NCI-H2029 (cell line): ENCODE measurements around the gene SLIT3.

Experiments
- DNase-seq: peaks from one replicate; lab custom pipeline; 2025; lab: John Stamatoyannopoulos, UW

Gene SLIT3

GRCh38 chr5:169080448-169080911, 220.5 kb downstream of the SLIT3 start:
- no peak for DNase-seq

- DNase-seq: no peak
Observed at GRCh38 chr5:169079697-169080096, 221.2 kb downstream of the SLIT3 start.

- no peak for DNase-seq
Observed at GRCh38 chr5:169074839-169075238, 226.1 kb downstream of the SLIT3 start.

DNA sequence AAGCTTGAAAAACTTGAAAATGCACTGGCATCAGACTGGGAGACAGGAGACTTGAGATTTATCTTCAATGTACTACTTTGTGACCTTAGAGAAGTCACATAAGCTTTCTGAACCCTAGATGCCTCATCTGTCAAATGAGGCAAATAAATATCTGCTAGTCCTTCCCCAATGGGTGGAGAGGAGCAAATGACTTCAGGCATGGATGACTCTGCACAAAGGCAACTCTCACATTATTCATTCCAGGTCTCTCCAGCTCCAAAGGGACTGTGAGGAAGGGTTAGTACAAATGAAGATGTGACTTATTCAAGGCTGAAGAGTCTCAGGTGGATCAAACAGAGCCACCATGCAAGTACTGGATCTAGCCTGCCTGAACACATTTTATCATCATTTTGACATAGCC, 228.7 kb downstream of the SLIT3 start:
- no peak for DNase-seq

DNA sequence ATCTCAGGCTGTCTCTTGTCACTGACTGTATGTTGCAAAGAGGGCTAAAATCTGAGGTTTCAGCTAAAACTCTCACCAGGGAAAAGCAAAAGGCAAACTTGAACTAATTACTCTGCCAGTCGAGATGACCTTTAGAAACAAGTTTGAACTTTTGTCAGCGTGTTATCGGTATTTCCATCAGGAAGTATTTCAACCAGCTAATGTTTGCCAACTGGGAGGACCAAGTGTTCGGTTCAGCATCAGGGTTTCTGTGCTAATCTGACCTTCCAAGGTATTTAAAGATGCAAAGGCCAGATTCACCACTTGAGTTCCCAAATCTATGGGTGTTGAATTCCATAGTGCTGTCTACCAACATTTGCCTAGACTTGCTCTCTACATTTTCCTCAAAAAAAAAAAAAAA, 230.5 kb downstream of the SLIT3 start:
- DNase-seq: no peak

- DNase-seq: no peak
Observed at GRCh38 chr5:169067751-169068173, 233.2 kb downstream of the SLIT3 start.

GRCh38 chr5:169065400-169065799, 235.5 kb downstream of the SLIT3 start:
- DNase-seq: no peak

DNA sequence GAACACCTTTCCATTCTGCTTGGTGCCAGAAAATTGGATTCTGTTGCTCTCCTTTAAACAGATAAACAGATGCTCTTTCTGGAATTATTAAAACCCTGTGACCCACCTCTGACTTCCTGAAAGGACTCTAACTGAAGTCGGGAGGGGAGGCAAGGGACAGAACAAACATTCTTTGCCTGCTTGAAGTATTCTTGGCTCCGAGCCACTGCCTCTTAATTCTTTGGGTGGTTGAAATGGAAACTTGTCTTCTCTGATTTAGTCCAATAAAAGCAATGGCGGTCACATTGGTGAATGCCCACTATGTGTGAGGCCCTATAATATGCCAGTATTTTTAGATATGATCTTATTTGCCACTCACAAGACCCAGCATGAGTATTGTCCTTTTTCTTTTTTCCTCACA, 236.8 kb downstream of the SLIT3 start:
- no peak for DNase-seq

DNA sequence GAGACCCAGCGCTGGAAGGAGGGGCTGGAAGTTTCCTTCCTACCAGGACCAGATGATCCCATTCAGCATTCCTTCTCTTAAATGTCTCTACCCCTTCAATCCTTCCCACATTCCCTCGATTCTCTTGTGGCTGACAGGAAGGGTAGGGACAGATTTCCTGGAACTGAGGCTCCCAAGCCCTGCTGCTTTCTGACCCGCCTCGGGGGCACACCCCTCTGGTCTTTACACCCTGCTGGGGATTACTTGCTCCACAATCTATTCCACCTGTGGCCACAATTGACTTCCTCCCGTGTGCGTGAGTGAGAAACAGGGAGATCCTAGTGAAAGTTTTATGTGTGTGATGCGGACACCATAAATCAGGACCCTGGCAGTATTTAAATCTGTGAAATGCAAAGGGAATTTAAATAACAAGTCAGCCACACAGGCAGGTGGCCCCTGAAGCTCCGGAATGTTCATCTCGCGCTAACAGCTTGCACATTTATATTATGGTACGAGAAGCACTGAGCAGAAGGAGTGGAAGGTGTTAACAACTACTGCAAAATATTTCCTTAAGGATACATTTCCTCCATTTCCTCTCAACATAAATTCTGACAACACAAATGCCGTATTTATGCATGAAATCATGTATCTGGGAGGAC, 237.5 kb downstream of the SLIT3 start:
- no peak for DNase-seq

- DNase-seq: no peak
Observed at GRCh38 chr5:169062690-169063089, 238.2 kb downstream of the SLIT3 start.

DNA sequence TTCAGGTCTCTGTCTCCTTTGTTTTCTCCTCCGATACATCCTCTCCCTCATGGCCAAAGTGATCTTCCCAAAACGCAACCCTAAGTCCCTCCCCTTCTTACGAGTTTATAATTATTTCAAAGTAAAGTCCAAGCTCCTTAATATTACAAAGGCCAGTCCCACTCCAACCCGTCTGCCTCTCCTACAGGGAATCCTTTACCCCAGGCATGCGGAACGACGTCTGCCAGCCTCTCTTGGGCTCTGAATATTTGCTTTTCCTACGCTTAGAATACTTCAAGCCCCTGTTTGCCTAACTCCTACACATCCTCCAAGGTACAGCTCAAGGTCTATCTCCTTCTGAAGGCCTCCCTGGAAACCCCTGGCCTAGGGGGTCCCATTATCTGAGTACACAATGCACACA, 246.4 kb downstream of the SLIT3 start:
- DNase-seq: no peak

DNA sequence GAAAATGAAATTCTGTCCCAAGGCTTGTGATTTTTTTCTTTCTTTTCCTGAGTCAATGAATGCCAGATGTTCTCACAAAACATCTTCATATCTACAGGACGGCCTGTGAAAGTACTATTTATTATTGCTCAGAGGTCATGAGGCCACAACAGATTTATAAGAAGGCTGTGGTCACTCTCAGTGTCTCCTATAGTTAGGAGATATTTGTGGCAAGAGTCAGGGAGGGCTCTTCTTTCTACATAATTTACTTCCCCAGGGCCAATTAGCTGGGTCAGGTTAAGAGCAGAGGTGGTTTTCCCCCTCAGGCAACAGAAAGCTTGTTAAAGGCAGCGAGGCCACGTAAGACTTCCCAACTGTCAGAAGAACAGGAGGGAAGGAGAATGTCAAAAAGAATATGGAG, 248.7 kb downstream of the SLIT3 start:
- no peak for DNase-seq

DNA sequence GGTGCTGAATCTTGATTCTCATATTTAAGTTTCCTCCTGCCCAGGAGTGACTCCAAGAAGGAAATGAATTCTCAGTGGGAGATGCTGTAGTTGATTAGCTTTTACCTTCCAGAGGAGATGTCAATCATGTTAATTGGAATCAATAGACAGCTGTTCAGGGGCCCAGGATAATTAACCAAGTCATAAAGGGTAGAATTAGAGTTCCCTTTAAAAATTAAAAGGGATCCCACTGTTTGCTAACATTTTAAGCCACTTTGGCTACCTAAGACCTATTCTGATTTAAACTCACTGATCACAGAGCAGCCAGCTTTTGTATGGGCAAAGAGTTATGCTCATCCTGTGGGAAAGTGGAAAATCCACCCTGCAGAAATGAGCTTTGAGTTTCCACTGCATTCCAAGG, 249.6 kb downstream of the SLIT3 start:
- no peak for DNase-seq

DNA sequence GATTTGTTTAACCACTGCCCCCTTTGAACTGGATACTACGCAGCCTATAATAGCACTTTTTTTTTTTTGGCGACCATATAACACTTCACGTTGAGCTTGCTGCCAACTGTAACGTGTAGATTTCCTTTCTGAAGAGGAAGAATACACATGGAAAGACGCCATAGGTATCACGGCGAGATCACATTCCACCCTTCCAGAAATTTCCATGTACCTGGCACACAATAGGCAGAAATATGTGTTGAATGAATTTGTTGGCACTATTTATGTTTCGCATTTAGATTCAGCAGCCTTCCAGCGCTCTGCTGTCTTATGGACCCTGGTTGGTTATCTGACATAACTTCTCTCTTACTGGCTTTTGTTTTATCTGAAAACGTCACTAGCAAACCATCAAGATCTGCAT, 250.3 kb downstream of the SLIT3 start:
- no peak for DNase-seq

- no peak for DNase-seq
Observed at GRCh38 chr5:169050146-169050571, 250.8 kb downstream of the SLIT3 start.

- DNase-seq: no peak
Observed at GRCh38 chr5:169049712-169050111, 251.2 kb downstream of the SLIT3 start.

- DNase-seq: no peak
Observed at GRCh38 chr5:169048181-169049125, 252.5 kb downstream of the SLIT3 start.

DNA sequence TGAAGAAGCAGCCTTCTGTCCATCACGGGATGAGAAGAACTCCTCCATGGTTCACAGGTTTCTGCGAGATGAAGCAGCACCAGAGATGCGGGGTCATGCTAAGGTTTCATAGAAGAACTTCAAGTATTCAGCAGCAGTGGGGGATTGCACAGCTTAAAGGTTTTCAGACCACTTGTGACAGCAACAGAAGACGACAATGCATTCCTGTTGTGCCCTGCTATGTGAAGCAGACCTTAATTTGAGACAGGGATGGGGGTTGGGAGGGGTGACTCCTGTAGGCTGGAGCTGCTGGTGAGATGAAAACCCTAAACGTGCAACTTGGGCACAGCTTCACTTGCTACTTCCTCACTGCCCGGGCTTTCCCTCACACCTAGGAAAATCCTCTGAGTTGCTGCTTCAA, 256.0 kb downstream of the SLIT3 start:
- no peak for DNase-seq

- no peak for DNase-seq
Observed at GRCh38 chr5:169041180-169041579, 259.8 kb downstream of the SLIT3 start.

GRCh38 chr5:169039592-169039991, 261.3 kb downstream of the SLIT3 start:
- no peak for DNase-seq

GRCh38 chr5:169037466-169037865, 263.5 kb downstream of the SLIT3 start:
- no peak for DNase-seq

- DNase-seq: no peak
Observed at GRCh38 chr5:169036079-169036805, 264.7 kb downstream of the SLIT3 start.
